ENCODE data around the gene SPATA31D3.
"Not testable (repeated sequence)": the region's sequence is repeated elsewhere in the genome, so short reads cannot be mapped to it uniquely, and the experiment has no call there.

SPATA31D3 gene

DNA sequence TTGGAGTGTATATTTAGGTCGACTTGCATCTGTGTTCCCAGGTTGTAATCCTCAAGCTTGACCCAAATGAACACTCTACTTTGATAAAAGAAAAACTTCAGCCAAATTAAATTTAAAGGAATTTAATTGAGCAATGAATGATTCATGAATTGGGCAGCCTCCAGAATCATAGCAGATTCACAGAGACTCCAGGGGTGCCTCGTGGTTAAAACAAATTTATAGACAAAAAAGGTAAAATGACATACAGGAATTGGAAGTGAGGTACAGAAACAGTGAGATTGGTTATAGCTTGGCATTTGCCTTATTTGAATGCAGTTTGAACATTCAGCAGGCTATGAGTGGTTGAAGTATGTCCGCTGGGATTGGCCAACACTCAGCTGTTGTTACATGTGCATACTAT, 36.6 kb upstream of the SPATA31D3 start:
- DNase-seq (ENCODE audit: low read depth in 1 of 2, low spot score in 1 of 2), result no peak
- TF ChIP-seq, protein P1, sequence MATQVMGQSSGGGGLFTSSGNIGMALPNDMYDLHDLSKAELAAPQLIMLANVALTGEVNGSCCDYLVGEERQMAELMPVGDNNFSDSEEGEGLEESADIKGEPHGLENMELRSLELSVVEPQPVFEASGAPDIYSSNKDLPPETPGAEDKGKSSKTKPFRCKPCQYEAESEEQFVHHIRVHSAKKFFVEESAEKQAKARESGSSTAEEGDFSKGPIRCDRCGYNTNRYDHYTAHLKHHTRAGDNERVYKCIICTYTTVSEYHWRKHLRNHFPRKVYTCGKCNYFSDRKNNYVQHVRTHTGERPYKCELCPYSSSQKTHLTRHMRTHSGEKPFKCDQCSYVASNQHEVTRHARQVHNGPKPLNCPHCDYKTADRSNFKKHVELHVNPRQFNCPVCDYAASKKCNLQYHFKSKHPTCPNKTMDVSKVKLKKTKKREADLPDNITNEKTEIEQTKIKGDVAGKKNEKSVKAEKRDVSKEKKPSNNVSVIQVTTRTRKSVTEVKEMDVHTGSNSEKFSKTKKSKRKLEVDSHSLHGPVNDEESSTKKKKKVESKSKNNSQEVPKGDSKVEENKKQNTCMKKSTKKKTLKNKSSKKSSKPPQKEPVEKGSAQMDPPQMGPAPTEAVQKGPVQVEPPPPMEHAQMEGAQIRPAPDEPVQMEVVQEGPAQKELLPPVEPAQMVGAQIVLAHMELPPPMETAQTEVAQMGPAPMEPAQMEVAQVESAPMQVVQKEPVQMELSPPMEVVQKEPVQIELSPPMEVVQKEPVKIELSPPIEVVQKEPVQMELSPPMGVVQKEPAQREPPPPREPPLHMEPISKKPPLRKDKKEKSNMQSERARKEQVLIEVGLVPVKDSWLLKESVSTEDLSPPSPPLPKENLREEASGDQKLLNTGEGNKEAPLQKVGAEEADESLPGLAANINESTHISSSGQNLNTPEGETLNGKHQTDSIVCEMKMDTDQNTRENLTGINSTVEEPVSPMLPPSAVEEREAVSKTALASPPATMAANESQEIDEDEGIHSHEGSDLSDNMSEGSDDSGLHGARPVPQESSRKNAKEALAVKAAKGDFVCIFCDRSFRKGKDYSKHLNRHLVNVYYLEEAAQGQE (IDR thresholded peaks at IDR 0.05; ENCODE audit: insufficient replicate concordance, low read depth), result no peak
- TF ChIP-seq GABPA (IDR thresholded peaks at IDR 0.05; ENCODE audit: low read depth), result no peak
- no peak for TF ChIP-seq CTCF (IDR thresholded peaks at IDR 0.05; ENCODE audit: insufficient read depth, low read length)
- TF ChIP-seq SPI1 (IDR thresholded peaks at IDR 0.05; ENCODE audit: borderline replicate concordance, low read depth), result no peak
- no peak for TF ChIP-seq POLR2AphosphoS5 (IDR thresholded peaks at IDR 0.05; ENCODE audit: low read depth)
- Histone ChIP-seq H3K27me3 (ENCODE audit: insufficient read depth, poor library complexity, severe bottlenecking) (no peaks in the 10 kb centered on the region), H3K4me3 (replicated peaks; ENCODE audit: insufficient read depth, low read length) (no peak overlapping the region), H3K27ac (replicated peaks) (no peak overlapping the region)

GRCh38 chr9:81912135-81912534, 31.2 kb upstream of the SPATA31D3 start:
- H3K4me3 ChIP-seq (replicated peaks; ENCODE audit: insufficient read depth, low read length), result no peak overlapping the region
- H3K27me3 ChIP-seq (ENCODE audit: insufficient read depth, poor library complexity, severe bottlenecking), result no peaks in the 10 kb centered on the region
- no peak for DNase-seq (ENCODE audit: low read depth in 1 of 2, low spot score in 1 of 2)
- TF ChIP-seq, protein P1 (IDR thresholded peaks at IDR 0.05; ENCODE audit: insufficient replicate concordance, low read depth), result no peak
- TF ChIP-seq GABPA (IDR thresholded peaks at IDR 0.05; ENCODE audit: low read depth), result no peak
- TF ChIP-seq CTCF (IDR thresholded peaks at IDR 0.05; ENCODE audit: insufficient read depth, low read length), result no peak
- TF ChIP-seq SPI1 (IDR thresholded peaks at IDR 0.05; ENCODE audit: borderline replicate concordance, low read depth), result no peak
- TF ChIP-seq POLR2AphosphoS5 (IDR thresholded peaks at IDR 0.05; ENCODE audit: low read depth), result no peak
- H3K27ac ChIP-seq (replicated peaks), result no peak overlapping the region

DNA sequence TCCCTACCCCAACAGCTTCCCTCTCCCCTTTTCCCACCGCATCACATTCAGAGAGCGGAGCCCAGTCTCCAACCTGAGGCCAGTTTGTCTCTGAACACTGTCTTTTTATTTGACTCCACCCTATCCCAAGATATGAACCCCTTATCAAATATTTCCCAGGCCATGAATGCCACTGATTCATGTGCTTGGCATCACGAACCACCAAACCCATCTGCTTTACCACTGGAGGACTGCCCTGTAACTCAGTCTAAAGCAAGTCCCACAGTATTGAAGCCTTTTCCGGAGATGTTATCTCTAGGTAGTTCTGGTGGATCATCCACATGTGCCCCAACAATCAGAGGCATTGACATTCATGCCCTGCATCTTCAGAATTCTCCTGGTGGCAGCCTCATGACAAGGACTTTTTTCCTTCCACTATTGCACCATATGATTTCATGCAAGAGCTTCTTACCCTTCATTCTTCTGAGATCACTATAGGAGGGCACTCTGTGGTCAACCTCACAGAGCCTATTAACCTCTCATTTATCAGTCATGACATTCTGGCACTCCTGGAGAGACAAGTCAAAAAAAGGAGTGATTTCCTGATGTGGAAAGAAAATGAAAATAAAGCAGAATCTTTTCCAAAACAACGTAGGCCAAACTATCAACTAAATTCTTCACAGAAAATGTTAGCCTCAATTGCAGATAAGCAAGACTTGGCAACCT, 27.3 kb upstream of the SPATA31D3 start:
- no peak overlapping the region for H3K27ac ChIP-seq (replicated peaks)
- no peaks in the 10 kb centered on the region for H3K27me3 ChIP-seq (ENCODE audit: insufficient read depth, poor library complexity, severe bottlenecking)
- TF ChIP-seq CTCF (IDR thresholded peaks at IDR 0.05; ENCODE audit: insufficient read depth, low read length) (no peak), GABPA (IDR thresholded peaks at IDR 0.05; ENCODE audit: low read depth) (no peak), SPI1 (IDR thresholded peaks at IDR 0.05; ENCODE audit: borderline replicate concordance, low read depth) (no peak), POLR2AphosphoS5 (IDR thresholded peaks at IDR 0.05; ENCODE audit: low read depth) (no peak)
- TF ChIP-seq, protein P1 (IDR thresholded peaks at IDR 0.05; ENCODE audit: insufficient replicate concordance, low read depth), result no peak
- no peak overlapping the region for H3K4me3 ChIP-seq (replicated peaks; ENCODE audit: insufficient read depth, low read length)
- no peak for DNase-seq (ENCODE audit: low read depth in 1 of 2, low spot score in 1 of 2)

DNA sequence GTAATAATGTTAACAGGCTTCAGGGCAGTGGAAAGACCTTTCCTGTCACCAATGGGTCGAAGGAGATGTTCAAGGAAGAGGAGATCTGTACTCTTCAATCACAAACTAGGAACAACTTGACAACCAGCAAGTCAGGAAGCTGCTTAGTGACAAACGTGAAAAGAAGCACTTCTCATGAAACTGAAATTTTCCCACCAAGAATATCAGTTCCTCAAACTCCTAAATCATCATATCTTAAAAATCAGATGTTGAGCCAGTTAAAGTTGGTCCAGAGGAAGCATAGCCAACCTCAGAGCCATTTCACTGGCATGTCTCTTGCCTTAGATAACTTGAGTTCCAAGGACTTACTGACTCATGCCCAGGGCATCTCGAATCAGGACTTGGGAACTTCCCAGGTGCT, 24.8 kb upstream of the SPATA31D3 start:
- not testable (repeated sequence) for H3K27me3 ChIP-seq (ENCODE audit: insufficient read depth, poor library complexity, severe bottlenecking); DNase-seq (ENCODE audit: low read depth in 1 of 2, low spot score in 1 of 2); H3K27ac ChIP-seq (replicated peaks); H3K4me3 ChIP-seq (replicated peaks; ENCODE audit: insufficient read depth, low read length)

GRCh38 chr9:81928305-81928704, 15.0 kb upstream of the SPATA31D3 start, which contains the start of gene SPATA31D4:
TSS of gene SPATA31D4 (plus strand) at chr9:81928428. CDS start at chr9:81928514, 86 bp downstream.
- not testable (repeated sequence) for DNase-seq (ENCODE audit: low read depth in 1 of 2, low spot score in 1 of 2); H3K4me3 ChIP-seq (replicated peaks; ENCODE audit: insufficient read depth, low read length); H3K27me3 ChIP-seq (ENCODE audit: insufficient read depth, poor library complexity, severe bottlenecking); H3K27ac ChIP-seq (replicated peaks)

GRCh38 chr9:81930147-81930546, 13.2 kb upstream of the SPATA31D3 start:
- not testable (repeated sequence) for H3K4me3 ChIP-seq (replicated peaks; ENCODE audit: insufficient read depth, low read length); DNase-seq (ENCODE audit: low read depth in 1 of 2, low spot score in 1 of 2); H3K27me3 ChIP-seq (ENCODE audit: insufficient read depth, poor library complexity, severe bottlenecking); H3K27ac ChIP-seq (replicated peaks)
